ENCODE results near the gene CLGN.

Gene CLGN

GRCh38 chr4:140388015-140388414 lies 39.4 kb downstream of the CLGN start:
- no peak overlapping the region for H3K4me3 ChIP-seq (ENCODE audit: low read depth, low read length)

GRCh38 chr4:140382732-140383131 lies 44.7 kb downstream of the CLGN start:
- no peak overlapping the region for H3K4me3 ChIP-seq (ENCODE audit: low read depth, low read length)

GRCh38 chr4:140374130-140374477 lies 53.3 kb downstream of the CLGN start:
- H3K4me3 ChIP-seq (ENCODE audit: low read depth, low read length) = peak overlapping the region; percentile 66

GRCh38 chr4:140373328-140374129 lies 53.9 kb downstream of the CLGN start, which contains the start of gene SCOC:
TSS of gene SCOC (plus strand) at chr4:140373646. CDS start at chr4:140379171, 5,525 bp downstream.
- H3K4me3 ChIP-seq (ENCODE audit: low read depth, low read length) = peak within 1 kb of the TSS; percentile 77

GRCh38 chr4:140372751-140373327 lies 54.6 kb downstream of the CLGN start:
- peak overlapping the region; percentile 77 for H3K4me3 ChIP-seq (ENCODE audit: low read depth, low read length)

GRCh38 chr4:140368686-140369085 lies 58.8 kb downstream of the CLGN start:
- no peak overlapping the region for H3K4me3 ChIP-seq (ENCODE audit: low read depth, low read length)

GRCh38 chr4:140367738-140368137 lies 59.7 kb downstream of the CLGN start:
- H3K4me3 ChIP-seq (ENCODE audit: low read depth, low read length) = no peak overlapping the region

- no peak overlapping the region for H3K4me3 ChIP-seq (ENCODE audit: low read depth, low read length)
Observed at GRCh38 chr4:140363558-140363957, 63.9 kb downstream of the CLGN start.

- H3K4me3 ChIP-seq (ENCODE audit: low read depth, low read length) = no peak overlapping the region
Observed at GRCh38 chr4:140363051-140363450, 64.4 kb downstream of the CLGN start.

- no peak overlapping the region for H3K4me3 ChIP-seq (ENCODE audit: low read depth, low read length)
Observed at GRCh38 chr4:140361099-140361498, 66.3 kb downstream of the CLGN start.

- H3K4me3 ChIP-seq (ENCODE audit: low read depth, low read length) = no peak overlapping the region
Observed at GRCh38 chr4:140359562-140360427, 67.7 kb downstream of the CLGN start.

- H3K4me3 ChIP-seq (ENCODE audit: low read depth, low read length) = no peak overlapping the region
Observed at GRCh38 chr4:140358281-140358680, 69.2 kb downstream of the CLGN start.

- H3K4me3 ChIP-seq (ENCODE audit: low read depth, low read length) = no peak overlapping the region
Observed at GRCh38 chr4:140357868-140358267, 69.6 kb downstream of the CLGN start.

- H3K4me3 ChIP-seq (ENCODE audit: low read depth, low read length) = no peak overlapping the region
Observed at GRCh38 chr4:140355288-140355687, 72.2 kb downstream of the CLGN start.

GRCh38 chr4:140353786-140354185 lies 73.7 kb downstream of the CLGN start:
- H3K4me3 ChIP-seq (ENCODE audit: low read depth, low read length) = no peak overlapping the region

GRCh38 chr4:140351093-140352075 lies 76.1 kb downstream of the CLGN start:
- H3K4me3 ChIP-seq (ENCODE audit: low read depth, low read length) = no peak overlapping the region

GRCh38 chr4:140349816-140350215 lies 77.6 kb downstream of the CLGN start:
- H3K4me3 ChIP-seq (ENCODE audit: low read depth, low read length) = no peak overlapping the region

- no peak overlapping the region for H3K4me3 ChIP-seq (ENCODE audit: low read depth, low read length)
Observed at GRCh38 chr4:140346136-140346535, 81.3 kb downstream of the CLGN start.

GRCh38 chr4:140344621-140345020 lies 82.8 kb downstream of the CLGN start:
- no peak overlapping the region for H3K4me3 ChIP-seq (ENCODE audit: low read depth, low read length)

GRCh38 chr4:140344101-140344500 lies 83.3 kb downstream of the CLGN start:
- no peak overlapping the region for H3K4me3 ChIP-seq (ENCODE audit: low read depth, low read length)
